Renal cortical epithelial cell (primary cell): ENCODE results near the gene ST7. TPM values are rescaled to one million over a fixed set of nuclear protein-coding genes. Genes with fewer than 3 reads are reported as not detected.
"Not testable (repeated sequence)": the region's sequence is repeated elsewhere in the genome, so short reads cannot be mapped to it uniquely, and the experiment has no call there.

Source experiments
- DNase-seq: peaks from one replicate; pipeline ENCODE4 v3.0.0-alpha.2; 2011; ENCODE audit warnings: low read depth
- total RNA-seq: library from RNA; depleted of rRNA; stranded (reverse); fragments of >200 nt; gene quantifications from 2 replicates; pipeline ENCODE4 v1.2.3, GENCODE V29; 2014

ST7 gene
- total RNA-seq, 1 donor from 2014 or later, result 20.7 TPM

GRCh38 chr7:117220836-117221235 lies 267.5 kb downstream of the ST7 start:
- DNase-seq, result no peak

GRCh38 chr7:117225536-117225935 lies 272.2 kb downstream of the ST7 start:
- no peak for DNase-seq

- DNase-seq, result no peak
Observed at GRCh38 chr7:117227091-117227490, 273.8 kb downstream of the ST7 start.

- DNase-seq, result no peak
Observed at GRCh38 chr7:117229350-117229749, 276.0 kb downstream of the ST7 start.

- DNase-seq, result no peak
Observed at GRCh38 chr7:117230276-117231046, 277.2 kb downstream of the ST7 start.

- no peak for DNase-seq
Observed at GRCh38 chr7:117231047-117231359, 277.7 kb downstream of the ST7 start.

GRCh38 chr7:117237646-117238045 lies 284.3 kb downstream of the ST7 start:
- no peak for DNase-seq

- DNase-seq, result no peak
Observed at GRCh38 chr7:117238472-117238871, 285.2 kb downstream of the ST7 start.

- DNase-seq, result no peak
Observed at GRCh38 chr7:117238937-117239336, 285.6 kb downstream of the ST7 start.

GRCh38 chr7:117241088-117241487 lies 287.8 kb downstream of the ST7 start:
- no peak for DNase-seq

- no peak for DNase-seq
Observed at GRCh38 chr7:117243390-117243789, 290.1 kb downstream of the ST7 start.

GRCh38 chr7:117245703-117246102 lies 292.4 kb downstream of the ST7 start:
- DNase-seq, result not testable (repeated sequence)

GRCh38 chr7:117247809-117248208 lies 294.5 kb downstream of the ST7 start:
- DNase-seq, result peak; percentile 65

GRCh38 chr7:117248829-117249228 lies 295.5 kb downstream of the ST7 start:
- no peak for DNase-seq

- DNase-seq, result peak; percentile 23
Observed at GRCh38 chr7:117249696-117250095, 296.4 kb downstream of the ST7 start.

GRCh38 chr7:117250245-117250644 lies 296.9 kb downstream of the ST7 start:
- no peak for DNase-seq

GRCh38 chr7:117250801-117251200 lies 297.5 kb downstream of the ST7 start:
- no peak for DNase-seq

- peak; percentile 67 for DNase-seq
Observed at GRCh38 chr7:117251687-117252086, 298.4 kb downstream of the ST7 start.

- DNase-seq, result peak; percentile 6
Observed at GRCh38 chr7:117259615-117260014, 306.3 kb downstream of the ST7 start.

GRCh38 chr7:117262546-117262945 lies 309.2 kb downstream of the ST7 start:
- no peak for DNase-seq

GRCh38 chr7:117264716-117265115 lies 311.4 kb downstream of the ST7 start:
- no peak for DNase-seq

GRCh38 chr7:117269417-117269816 lies 316.1 kb downstream of the ST7 start:
- DNase-seq, result peak; percentile 95

- DNase-seq, result peak; percentile 72
Observed at GRCh38 chr7:117269886-117270285, 316.6 kb downstream of the ST7 start.

- no peak for DNase-seq
Observed at GRCh38 chr7:117270371-117270770, 317.1 kb downstream of the ST7 start.
